ENCODE data around the gene PAWR.

- TF ChIP-seq POLR2A (IDR thresholded peaks at IDR 0.05) (no peak), CTCF (IDR thresholded peaks at IDR 0.05) (no peak), POLR2AphosphoS5 (IDR thresholded peaks at IDR 0.05) (no peak)
These were observed 15.9 kb upstream of the PAWR start for GRCh38 chr12:79706676-79707075.
